ENCODE results near the gene MAP2K3. TPM values are rescaled to one million over a fixed set of nuclear protein-coding genes. Genes with fewer than 3 reads are reported as not detected.
"Not testable (repeated sequence)": the region's sequence is repeated elsewhere in the genome, so short reads cannot be mapped to it uniquely, and the experiment has no call there.

Gene MAP2K3
- total and polyA plus RNA-seq, 8 donors = 22.6 to 101 (median 40.9) TPM

DNA sequence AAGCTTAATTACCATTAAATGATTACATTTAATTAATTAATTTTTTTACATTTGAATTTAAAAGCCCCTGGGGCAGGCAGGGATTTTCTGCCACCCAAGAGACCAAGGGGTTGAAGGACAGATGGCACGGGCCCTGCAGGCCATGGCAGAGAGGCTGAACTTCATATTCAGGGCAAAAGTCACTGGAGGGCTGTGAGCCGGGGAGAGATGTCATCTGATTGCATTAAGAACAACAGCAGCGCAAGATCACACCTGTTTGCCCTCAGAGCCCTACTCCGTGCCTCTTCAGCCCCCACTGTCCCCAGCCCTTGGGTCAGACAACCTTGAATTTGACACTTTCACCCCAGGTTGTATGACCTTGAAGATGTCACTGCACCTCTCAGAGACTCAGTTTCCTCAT lies 35.9 kb downstream of the MAP2K3 start:
- intact Hi-C loops (cut with DNase I; ENCODE audit: low total_unique reads); H3K27ac ChIP-seq; H3K4me3 ChIP-seq; H3K27me3 ChIP-seq; H3K36me3 ChIP-seq; H3K9me3 ChIP-seq; DNase-seq: not testable (repeated sequence)
- peaks cover 3 to 11% (median 9%) of the 10 kb centered on the region in 4 donors for H3K4me1 ChIP-seq
- WGBS, 5 donors = 80 to 87% (median 84%) methylated on average over 4 of the region's 4 CpGs

DNA sequence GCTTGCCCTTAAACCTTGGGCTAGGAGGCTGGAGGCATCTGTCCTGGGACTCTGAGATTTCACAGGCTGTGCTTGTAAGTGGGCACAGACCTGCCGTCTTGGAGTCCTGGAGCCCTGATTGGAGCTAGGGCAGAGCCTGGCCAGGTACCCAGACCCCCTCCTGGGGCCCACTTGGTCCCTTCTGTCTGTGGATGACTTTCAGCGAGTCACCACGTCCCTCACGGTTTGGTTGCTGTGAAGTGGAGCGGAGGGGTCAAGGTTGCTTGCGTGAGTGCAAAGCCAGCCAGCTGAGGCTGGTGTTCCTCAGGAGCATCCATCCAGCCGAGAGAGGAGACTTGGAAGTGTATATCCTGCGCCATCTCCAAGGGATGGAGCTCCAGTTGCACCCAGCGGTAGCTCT lies 36.5 kb downstream of the MAP2K3 start:
- H3K9me3 ChIP-seq; H3K4me3 ChIP-seq; H3K27me3 ChIP-seq; DNase-seq; H3K36me3 ChIP-seq; intact Hi-C loops (cut with DNase I; ENCODE audit: low total_unique reads); H3K27ac ChIP-seq: not testable (repeated sequence)
- H3K4me1 ChIP-seq = peaks cover 3 to 11% (median 9%) of the 10 kb centered on the region in 4 donors
- WGBS, 5 donors = 75 to 87% (median 80%) methylated on average over 8 to 9 of the region's 9 CpGs

DNA sequence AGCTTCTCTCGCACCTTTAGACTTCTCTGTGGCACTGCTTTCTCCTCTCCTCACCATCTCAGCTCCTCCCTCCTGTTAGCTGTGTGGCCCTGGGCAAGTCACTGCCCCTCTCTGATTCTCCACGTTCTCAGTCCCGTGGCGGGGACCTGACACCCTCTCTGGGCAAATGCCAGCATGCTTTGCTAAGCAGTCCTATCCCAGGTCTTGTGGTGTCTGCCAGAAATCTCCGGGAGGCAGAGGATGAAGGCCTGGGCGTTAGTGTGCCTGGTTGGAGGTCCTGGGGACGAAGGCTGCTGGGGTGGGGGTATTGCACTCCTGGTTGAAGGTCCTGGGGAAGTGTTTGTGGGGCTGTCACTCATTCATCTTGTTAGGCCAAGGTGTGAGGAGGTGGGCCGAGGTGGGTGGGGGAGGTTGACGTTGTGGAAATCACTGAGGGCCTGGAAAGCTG lies 37.3 kb downstream of the MAP2K3 start:
- intact Hi-C loops (cut with DNase I; ENCODE audit: low total_unique reads); H3K4me1 ChIP-seq; DNase-seq; H3K27me3 ChIP-seq; H3K27ac ChIP-seq; H3K36me3 ChIP-seq; H3K9me3 ChIP-seq; H3K4me3 ChIP-seq: not testable (repeated sequence)
- 79 to 91% (median 81%) methylated on average over 9 of the region's 9 CpGs for WGBS, 5 donors

DNA sequence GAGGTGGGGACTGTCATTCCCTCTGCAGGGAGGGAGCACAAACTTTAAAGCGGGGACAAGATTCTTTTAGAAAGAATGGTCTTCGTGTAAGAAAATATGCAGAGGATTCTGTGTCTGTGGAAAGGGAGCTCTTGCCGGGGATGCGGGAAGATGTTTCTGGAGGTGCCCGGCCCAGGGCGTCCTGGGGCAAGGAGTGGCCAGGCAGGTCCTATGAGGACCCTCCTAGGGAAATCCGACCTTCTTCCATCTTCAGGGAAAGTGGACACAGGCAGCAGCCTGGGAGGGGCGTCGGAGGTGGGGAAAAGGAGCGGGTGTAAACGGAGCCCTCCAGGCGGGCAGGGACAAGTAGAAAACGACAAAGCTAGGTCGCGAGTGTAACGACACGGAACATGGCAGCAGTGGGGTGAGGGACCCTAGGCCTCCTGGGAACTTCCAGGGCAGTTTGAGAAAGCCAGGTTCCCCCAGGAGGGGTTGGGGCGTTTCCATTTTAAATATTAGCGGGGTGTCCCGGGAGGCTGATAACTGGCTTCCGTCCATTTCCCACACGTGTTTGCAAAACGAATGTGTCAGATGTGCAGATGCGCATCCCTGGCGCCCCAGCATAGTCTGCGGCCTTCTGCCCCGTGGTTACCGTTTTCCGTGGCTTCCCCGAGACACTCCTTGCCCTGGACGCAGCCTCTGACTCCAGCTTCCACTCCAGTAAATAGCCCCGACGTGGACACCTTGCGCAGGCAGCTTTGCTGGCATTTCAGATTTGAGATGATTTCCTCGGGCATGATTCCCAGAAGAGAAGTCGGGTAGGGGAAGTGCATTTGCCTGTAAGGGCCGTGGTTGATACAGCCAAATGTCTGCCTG lies 39.0 kb downstream of the MAP2K3 start:
- H3K36me3 ChIP-seq; intact Hi-C loops (cut with DNase I; ENCODE audit: low total_unique reads); DNase-seq; H3K9me3 ChIP-seq; H3K4me1 ChIP-seq; H3K27me3 ChIP-seq: not testable (repeated sequence)
- H3K4me3 ChIP-seq = peak overlapping the region; percentile 50 to 67 (median 58)
- H3K27ac ChIP-seq = peak overlapping the region in 1 of 5 donors; percentile 80
- WGBS, 5 donors = 41 to 56% (median 48%) methylated on average over 32 to 33 of the region's 37 CpGs

DNA sequence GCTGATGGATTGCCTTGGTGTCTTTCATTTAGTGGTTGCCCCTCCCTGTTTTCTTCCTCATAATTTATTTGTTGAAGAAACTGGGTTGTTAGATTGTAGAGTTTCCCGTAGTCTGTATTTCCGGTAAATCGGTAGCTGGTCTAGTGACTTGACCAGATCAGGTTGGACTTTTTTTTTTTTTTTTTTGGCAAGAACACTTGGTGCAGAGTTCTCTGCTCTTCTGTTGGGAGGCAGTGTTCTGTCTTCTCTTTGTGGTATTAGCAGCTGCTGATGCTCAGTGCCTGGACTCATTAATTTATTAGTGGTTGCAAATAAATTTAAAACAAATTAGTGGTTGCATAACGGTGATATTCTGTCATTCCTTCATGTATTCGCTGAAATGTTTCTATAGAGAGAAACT lies 40.2 kb downstream of the MAP2K3 start:
- H3K27ac ChIP-seq; DNase-seq; H3K9me3 ChIP-seq; H3K36me3 ChIP-seq; H3K4me3 ChIP-seq; H3K4me1 ChIP-seq; intact Hi-C loops (cut with DNase I; ENCODE audit: low total_unique reads); H3K27me3 ChIP-seq: not testable (repeated sequence)
- WGBS, 5 donors = 75 to 82% (median 81%) methylated on average over 5 of the region's 5 CpGs

DNA sequence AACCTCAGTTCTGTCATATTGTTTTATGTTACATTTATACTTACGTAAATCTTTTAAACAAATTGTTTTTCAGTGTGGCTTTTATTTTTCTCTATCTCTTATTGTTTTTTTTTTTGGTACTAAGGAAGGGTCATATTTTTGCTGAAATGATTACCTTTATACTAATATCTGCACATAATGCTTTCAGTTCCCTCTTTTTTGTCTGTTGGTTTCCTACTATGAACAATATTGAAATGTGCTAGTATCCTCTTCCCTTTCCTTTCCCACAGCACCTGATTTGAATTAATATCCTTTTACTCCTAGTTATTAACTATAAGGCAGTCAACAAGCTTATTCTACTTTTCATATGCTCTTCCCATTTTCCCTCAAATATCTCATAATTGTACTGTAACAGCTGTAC lies 43.4 kb downstream of the MAP2K3 start:
- H3K36me3 ChIP-seq; H3K4me1 ChIP-seq; intact Hi-C loops (cut with DNase I; ENCODE audit: low total_unique reads); H3K4me3 ChIP-seq; H3K27ac ChIP-seq; H3K27me3 ChIP-seq; DNase-seq: not testable (repeated sequence)
- peaks cover 0 to 15% (median 3%) of the 10 kb centered on the region in 4 donors for H3K9me3 ChIP-seq
- WGBS, 5 donors = 70 to 89% (median 85%) methylated on average over 1 of the region's 1 CpG

DNA sequence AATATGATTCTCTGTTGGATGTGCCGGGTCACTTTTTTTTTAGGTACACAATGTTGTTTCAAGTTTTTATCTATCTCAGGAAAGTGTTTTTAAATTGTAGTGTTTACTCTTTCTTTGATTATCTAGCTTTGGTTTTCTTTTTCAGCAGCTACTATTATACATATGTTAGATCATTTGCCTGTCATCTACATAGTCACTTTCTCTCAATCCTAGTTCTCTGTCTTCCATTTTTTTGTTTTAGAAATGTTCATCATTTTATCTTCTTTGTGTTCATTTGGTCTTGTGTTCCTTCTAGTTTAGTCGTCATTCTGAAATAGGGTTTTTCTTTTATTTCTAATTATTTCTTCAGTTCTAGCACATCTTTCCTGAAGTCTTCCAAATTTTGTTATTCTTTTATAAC lies 44.3 kb downstream of the MAP2K3 start:
- H3K4me3 ChIP-seq; DNase-seq; H3K4me1 ChIP-seq; H3K27me3 ChIP-seq; H3K36me3 ChIP-seq; H3K27ac ChIP-seq; intact Hi-C loops (cut with DNase I; ENCODE audit: low total_unique reads): not testable (repeated sequence)
- peaks cover 0 to 15% (median 3%) of the 10 kb centered on the region in 4 donors for H3K9me3 ChIP-seq
- WGBS, 5 donors = 64 to 83% (median 79%) methylated on average over 2 of the region's 2 CpGs

DNA sequence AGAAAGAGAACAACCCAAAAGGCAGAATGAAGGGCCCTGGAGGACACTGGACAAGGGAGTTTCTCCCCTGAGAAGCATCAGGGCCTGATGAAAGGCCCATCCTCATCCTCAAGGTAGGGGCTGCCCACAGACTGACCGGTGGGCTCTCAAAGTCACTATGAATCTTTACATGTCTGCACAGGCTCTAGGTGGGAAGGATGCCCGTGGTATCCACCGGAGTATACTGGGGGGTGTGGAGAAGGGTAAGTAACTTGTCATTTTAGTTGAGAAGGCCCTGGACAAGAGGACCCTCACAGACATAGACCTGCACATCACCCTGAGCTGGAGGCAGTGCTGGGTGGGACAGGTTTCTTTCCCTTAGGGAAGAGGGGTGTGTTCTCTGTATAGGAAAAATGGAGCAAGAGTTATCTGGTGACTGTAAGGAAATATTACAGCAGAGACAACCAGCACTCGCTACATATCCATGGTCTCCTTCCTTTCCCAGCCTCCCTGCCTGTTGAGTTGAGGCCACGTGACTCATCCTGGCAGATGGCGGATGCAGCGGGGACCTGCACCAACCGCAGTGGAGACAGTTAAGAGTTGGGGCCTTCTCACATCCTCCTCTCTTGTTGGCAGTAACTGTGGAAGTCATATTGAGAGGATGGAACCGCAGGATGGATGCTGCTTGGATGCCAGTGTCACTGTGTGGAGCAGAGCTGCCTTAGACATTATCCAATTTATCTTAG lies 46.1 kb downstream of the MAP2K3 start:
- no peaks in the 10 kb centered on the region for H3K36me3 ChIP-seq
- DNase-seq = no peak
- intact Hi-C loops (cut with DNase I; ENCODE audit: low total_unique reads) = no loop called here
- peaks cover 0 to 15% (median 3%) of the 10 kb centered on the region in 4 donors for H3K9me3 ChIP-seq
- WGBS, 5 donors = 75 to 91% (median 84%) methylated on average over 9 of the region's 9 CpGs
- H3K27ac ChIP-seq = no peak overlapping the region
- H3K4me3 ChIP-seq = no peak overlapping the region
- H3K27me3 ChIP-seq = no peaks in the 10 kb centered on the region
- TF ChIP-seq, protein P1, sequence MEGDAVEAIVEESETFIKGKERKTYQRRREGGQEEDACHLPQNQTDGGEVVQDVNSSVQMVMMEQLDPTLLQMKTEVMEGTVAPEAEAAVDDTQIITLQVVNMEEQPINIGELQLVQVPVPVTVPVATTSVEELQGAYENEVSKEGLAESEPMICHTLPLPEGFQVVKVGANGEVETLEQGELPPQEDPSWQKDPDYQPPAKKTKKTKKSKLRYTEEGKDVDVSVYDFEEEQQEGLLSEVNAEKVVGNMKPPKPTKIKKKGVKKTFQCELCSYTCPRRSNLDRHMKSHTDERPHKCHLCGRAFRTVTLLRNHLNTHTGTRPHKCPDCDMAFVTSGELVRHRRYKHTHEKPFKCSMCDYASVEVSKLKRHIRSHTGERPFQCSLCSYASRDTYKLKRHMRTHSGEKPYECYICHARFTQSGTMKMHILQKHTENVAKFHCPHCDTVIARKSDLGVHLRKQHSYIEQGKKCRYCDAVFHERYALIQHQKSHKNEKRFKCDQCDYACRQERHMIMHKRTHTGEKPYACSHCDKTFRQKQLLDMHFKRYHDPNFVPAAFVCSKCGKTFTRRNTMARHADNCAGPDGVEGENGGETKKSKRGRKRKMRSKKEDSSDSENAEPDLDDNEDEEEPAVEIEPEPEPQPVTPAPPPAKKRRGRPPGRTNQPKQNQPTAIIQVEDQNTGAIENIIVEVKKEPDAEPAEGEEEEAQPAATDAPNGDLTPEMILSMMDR (IDR thresholded peaks at IDR 0.05) = no peak
- TF ChIP-seq POLR2A (IDR thresholded peaks at IDR 0.05) (no peak), EP300 (IDR thresholded peaks at IDR 0.05) (no peak)
- H3K4me1 ChIP-seq = no peaks in the 10 kb centered on the region

DNA sequence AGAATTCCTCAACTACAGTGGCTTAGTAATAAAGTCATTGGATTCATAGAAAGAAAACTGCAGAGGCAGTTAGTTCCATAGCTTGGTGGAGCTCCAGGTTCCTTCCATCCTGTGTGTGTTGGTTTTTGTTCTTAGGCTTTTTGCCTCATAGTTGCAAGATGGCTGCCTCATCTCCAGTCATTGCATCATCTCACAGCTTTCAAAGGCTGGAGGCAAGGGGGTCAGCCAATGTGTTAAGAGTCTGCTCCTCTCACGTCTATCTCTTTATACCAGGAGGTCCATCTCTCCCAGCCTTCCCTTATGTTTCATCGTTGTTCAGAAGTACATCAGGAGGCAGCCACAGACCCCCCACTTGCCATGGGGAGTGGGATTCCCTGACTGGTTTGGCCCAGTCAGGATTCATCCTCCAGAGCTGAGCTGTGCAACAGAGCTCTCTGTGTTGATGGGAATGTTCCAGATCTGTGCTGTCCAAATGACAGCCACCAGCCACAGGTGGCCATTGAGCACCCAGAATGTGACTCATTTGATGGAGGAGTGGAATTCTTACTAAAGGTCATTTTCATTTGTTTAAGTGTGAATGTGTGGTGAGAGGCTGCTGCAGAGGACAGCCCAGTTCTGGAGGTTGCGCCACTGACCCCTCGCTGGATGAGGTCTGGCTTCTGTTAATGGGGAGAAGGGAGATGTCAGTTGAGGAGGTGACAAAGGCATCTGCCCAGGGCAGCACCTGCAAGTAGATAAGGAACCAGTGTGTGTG lies 52.2 kb downstream of the MAP2K3 start:
- DNase-seq = peak in 1 of 2 donors; percentile 9
- H3K4me1 ChIP-seq; H3K27ac ChIP-seq; H3K27me3 ChIP-seq; H3K36me3 ChIP-seq; H3K9me3 ChIP-seq; H3K4me3 ChIP-seq; intact Hi-C loops (cut with DNase I; ENCODE audit: low total_unique reads): not testable (repeated sequence)
- WGBS, 5 donors = 83 to 93% (median 84%) methylated on average over 4 of the region's 4 CpGs

DNA sequence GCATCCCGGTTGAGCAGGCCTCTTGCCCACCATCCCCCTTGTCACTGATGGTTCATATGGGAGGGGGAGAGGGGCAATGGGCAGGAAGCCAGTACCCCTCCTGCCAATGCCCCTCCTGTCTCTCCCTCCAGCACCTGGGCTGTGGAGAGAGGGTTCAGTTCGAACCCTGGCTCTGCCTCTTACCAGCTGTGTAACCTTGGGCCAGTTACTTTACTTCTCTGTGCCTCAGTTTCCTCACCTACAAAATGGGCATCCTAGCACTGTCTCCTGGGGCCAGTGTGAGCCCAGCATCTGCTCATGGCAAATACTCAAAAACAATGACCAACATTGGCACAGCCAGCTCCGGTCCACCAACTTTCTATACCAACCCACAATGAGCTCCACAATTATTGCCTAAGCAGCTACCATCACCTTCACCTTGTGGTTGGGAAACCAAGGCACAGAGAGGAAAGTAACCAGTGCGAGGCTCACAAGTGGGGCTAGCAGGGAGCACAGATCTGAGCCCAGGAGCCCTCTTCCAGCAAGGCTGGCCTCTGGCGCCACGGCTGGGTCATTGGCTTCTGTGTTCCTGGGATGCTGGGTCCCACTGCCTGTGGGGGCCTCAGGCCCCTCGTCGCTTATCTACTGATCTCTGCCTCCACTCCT lies 53.6 kb downstream of the MAP2K3 start:
- intact Hi-C loops (cut with DNase I; ENCODE audit: low total_unique reads) = not testable (repeated sequence)

More for the DNA sequence above, 53.6 kb downstream of the MAP2K3 start:
- not testable (repeated sequence) for H3K4me1 ChIP-seq, H3K27ac ChIP-seq, H3K9me3 ChIP-seq, H3K4me3 ChIP-seq, H3K36me3 ChIP-seq, H3K27me3 ChIP-seq
- 67 to 80% (median 75%) methylated on average over 8 of the region's 8 CpGs for WGBS, 5 donors
- DNase-seq = peak in 1 of 2 donors; percentile 20

All from stomach (tissue), 9 donors.